Activated CD4-positive, alpha-beta T cell treated with anti-CD3 and anti-CD28 coated beads, Interleukin-2, amount 50 U/mL, for 48 hours (primary cell): ENCODE data around the gene PCED1B.

Experiments used
- DNase-seq, 2 experiments: peaks; one replicate each; pipeline ENCODE4 v3.0.0-alpha.2; 2020

Gene PCED1B

DNA sequence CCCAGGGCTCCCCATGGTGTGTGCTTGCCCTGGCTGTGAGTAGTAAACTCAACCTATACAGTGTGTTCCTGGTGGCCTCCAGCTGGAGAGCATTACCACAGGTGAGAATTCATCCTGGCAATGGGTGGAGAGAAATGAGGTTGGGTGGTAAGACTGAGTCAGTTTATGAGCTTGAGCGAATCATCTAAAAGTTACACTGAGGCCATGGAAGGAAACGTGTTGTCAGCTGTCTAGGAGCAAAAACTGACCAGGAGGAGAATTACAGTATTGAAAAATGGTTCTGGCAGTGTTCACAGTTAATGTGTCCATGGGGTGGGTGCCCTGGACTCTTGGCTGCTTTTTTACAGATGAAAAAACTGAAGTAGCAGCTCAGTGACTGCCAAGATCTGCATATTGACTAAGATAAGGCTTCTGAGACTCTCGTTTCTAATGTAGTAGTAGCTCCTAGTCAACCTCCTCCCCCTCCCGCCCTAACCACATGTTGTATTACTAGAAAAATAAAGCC, 202.3 kb downstream of the PCED1B start:
- DNase-seq: peak in 1 of 2 experiments; percentile 51

DNA sequence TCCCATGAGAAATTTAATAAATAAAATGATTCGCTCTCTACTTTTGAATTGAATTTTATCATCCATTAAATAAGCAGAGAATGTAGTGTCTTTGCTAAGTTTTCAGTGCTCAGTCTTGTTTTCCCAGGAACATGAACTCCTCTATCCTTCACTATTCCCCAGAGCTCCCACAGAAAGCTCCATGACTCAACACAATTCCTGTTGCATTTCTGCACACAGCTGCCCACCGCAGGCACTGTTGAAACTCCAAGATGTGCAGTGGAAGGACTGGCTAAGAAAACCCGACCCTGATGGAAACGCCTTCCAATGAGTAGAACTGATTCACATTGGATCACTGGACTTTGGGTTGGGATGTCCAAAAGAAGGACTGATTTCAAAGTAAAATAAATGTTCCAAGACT, 202.8 kb downstream of the PCED1B start:
- no peak for DNase-seq
